PFSK-1 (cell line): ENCODE measurements around the gene TENT5C.

Experiments used
- POLR2AphosphoS5 ChIP-seq: IDR thresholded peaks from 2 replicates; pipeline ENCODE4 v1.6.1; 2012; ENCODE audit warnings: low read depth, mild to moderate bottlenecking, control low read depth, low read length, moderate library complexity
- TAF1 ChIP-seq: IDR thresholded peaks from 2 replicates; pipeline ENCODE4 v1.6.1; 2012; ENCODE audit warnings: low read length, control low read depth, borderline replicate concordance; ENCODE audit not compliant: insufficient read depth

DNA sequence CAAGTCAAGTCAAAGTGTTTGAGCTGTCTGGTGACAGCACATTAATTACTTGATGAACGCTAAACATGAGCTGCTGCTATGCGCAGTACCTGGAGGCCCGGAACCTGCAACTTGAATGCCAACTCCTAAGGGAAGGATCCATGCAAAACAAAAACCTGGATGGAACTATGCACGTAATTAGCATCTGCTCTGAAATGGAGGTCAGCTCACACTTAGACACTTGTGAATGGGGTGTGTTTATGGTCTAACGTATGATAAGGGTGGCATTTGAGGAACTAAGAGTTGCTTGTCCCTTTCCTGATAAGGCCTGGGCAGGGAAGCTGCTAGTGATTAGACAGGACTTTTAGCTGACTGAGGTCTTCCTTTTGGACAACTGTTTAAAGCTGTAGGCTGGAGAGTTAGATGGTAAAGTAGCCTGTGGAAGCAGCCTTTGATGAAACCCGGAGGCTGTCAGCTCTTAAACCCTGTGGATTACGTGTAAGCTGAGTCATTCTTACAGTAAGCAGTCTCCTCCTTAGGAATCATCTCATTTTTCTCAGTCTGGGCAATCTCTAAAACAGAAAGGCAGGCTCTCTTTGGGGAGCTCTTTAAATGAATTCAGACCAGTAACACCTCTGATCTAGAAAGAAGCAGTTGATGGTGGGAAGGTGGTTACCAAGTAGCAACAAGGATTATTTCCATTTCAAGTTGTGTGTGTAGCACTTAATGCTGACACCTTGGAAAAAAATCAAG lies 6.8 kb downstream of the TENT5C start:
- no peak for TF ChIP-seq TAF1
- no peak for TF ChIP-seq POLR2AphosphoS5
